ENCODE results near the gene SUMO1.

The SUMO1 gene

DNA sequence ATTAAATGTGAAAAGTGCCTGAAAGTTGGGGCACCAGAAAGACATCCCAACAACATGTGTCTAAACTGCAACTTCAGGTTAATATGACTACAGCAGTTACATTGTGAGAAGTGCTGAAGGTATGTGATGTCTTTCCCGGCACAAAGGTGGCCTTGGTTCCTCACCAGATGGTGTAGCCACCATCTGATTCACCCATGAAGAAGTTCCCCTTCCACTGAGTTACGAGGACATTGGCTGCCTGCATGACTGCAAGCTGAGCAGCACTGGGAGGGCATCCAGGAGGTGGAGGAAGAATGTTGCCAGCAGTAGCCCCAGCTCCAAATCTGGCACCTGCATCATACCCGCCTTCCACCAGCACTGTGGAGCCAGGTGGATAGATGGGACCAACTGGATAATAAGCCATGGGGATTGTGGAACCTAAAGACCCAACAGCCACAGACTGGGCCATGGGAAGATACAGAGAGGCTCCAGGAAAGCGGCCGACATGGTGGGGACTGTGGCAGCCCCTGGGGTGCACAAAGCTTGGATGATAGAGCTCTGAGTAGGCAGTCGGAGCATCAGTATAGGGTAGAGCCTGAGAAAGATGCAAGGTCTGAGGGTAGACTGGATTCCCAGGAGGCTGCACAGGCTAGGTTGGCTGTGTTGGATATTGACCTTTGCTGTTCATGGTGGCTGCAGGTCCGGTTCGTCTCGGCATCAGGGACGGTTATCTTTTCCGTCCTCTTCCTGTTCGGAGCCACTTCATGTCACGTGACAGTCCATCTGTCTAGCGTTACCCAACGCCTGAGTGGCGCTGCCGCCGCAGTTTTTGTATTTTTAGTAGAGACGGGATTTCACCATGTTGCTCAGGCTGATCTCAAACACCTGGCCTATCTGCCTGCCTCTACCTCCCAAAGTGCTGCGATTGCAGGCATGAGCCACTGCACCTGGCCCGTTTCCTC is 36.9 kb downstream of the SUMO1 start:
- DNase-seq (ENCODE audit: low spot score): no peak

DNA sequence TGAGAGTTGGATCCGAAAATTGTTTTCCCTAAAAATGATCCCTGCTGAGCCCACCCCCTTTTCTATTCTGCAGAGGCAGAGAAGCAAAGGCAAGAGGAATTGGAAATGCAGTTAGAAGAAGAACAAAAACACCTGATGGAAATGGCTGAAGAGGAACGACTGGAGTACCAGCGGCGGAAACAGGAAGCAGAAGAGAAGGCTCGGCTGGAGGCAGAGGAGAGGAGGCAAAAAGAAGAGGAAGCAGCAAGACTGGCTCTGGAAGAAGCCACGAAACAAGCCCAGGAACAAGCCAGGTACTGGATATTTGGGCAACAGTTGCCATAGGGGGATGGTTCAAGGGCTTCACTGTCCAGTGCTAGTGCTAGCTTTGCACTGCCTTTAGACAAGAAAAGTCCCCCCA is 41.7 kb downstream of the SUMO1 start:
- DNase-seq (ENCODE audit: low spot score): no peak

- no peak for DNase-seq (ENCODE audit: low spot score)
Measured at GRCh38 chr2:202194418-202194817, 44.0 kb downstream of the SUMO1 start.

DNA sequence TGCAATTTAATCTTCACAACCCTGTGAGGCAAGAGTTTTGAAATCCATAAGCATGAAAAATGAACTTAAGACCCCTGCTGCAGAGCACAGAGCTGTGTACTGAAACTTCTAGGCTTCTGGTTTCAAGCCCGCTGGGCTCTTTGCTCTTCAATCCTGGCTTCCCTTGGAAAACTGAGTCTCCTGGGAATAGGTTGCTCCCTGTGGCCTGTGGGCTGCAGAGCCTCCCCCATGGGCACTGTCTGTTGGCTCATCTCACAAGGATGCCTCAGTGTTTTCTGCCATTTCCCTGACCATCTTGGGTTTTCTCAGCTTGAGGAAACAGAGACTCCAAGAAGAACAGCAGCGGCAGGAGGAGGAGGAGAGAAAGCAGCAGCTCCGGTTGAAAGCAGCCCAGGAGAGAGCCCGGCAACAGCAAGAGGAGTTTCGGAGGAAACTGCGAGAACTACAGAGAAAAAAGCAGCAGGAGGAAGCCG is 44.5 kb downstream of the SUMO1 start:
- no peak for DNase-seq (ENCODE audit: low spot score)

DNA sequence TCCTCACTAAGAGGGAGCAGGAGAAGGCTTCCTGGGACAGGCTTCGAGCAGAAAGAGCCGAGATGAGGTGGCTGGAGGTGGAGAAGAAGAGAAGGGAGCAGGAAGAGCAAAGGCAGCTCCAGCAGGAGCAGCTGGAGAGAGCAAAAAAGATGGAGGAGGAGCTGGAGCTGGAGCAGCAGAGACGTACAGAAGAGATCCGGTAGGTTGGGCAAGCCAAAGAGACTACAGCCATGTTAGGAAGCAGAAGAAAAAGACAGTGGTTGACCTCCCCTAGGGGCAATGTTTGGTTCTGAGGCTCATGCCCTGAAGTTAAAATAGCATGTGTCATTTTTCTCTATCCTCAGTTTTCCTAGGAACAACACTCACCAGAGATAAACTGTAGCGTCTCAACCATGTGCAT is 45.1 kb downstream of the SUMO1 start:
- DNase-seq (ENCODE audit: low spot score): no peak

GRCh38 chr2:202187570-202187969 is 50.8 kb downstream of the SUMO1 start:
- DNase-seq (ENCODE audit: low spot score): no peak

DNA sequence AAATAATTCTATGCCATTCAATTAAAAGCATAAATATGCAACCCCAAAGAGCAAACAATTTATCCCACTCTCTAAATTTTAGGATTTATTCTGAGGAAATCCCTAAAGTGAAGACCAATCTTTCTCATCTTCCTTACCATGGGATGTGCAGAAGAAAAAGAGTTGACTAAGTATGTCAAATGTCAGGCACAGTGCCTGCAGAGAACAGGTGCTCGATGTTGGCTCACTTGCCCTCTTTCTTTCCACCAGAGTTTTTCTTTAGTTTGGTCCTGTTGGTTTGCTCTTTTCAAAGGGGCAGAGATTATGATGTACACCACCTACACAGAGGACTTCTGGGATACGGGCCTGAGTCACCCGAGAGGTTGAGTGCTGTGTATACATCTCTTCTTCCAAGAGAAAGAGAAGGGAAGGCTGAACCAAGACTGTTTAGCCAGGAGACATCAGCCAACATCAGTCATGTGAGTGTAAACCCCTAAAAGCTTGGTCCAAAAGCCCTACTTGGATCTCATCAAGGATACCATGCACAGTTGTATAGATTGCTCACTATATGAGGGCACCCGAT is 51.7 kb downstream of the SUMO1 start:
- no peak for DNase-seq (ENCODE audit: low spot score)

GRCh38 chr2:202185156-202185555 is 53.2 kb downstream of the SUMO1 start:
- no peak for DNase-seq (ENCODE audit: low spot score)

DNA sequence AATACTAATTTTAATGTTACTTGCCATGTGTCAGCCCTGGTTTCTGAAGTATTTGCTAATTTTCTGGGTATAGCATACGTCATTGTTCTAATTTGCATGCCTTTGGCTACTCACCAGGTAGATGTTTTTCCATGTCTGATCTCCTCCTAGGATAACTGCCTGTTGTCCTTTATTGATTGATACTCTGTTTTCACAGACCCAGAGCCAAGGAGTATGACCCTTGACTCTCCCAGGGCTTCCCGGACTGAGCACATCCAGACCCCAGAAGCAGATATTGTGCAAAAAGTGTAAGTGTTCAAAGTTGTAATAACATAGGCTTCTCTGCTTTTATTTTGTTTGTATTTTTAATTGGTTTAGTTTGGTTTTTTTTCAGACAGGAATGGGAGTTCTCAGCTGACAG is 53.8 kb downstream of the SUMO1 start:
- DNase-seq (ENCODE audit: low spot score): no peak

DNA sequence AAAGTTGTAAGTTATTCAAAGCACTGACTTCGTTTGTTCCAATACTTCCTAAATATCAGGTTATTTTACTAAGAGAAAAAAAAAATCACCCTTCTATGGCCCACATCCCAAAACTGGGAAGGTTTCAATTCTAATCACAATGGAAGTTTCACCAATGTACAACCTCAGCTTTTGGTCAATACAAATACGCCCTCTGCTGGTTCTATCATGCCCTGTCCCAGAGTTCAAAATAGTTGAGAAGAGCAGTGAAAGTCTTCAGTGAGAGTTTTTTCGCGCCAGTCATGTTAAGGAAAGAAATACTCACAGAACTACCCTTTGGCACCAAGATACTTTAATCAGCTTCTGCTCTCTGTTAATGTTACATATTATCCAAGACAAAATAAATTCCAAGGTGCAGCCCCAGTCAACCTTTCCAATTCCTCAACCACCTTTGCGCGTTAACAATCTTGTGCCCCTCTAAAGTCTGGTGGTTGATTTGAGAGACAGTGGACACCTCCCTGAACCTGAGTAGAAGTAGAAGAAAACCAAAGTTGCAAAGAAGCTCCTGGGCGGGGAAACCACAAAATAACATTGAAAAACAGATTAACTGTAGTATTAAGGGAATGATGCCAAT is 59.9 kb downstream of the SUMO1 start:
- DNase-seq (ENCODE audit: low spot score): peak; percentile 69

DNA sequence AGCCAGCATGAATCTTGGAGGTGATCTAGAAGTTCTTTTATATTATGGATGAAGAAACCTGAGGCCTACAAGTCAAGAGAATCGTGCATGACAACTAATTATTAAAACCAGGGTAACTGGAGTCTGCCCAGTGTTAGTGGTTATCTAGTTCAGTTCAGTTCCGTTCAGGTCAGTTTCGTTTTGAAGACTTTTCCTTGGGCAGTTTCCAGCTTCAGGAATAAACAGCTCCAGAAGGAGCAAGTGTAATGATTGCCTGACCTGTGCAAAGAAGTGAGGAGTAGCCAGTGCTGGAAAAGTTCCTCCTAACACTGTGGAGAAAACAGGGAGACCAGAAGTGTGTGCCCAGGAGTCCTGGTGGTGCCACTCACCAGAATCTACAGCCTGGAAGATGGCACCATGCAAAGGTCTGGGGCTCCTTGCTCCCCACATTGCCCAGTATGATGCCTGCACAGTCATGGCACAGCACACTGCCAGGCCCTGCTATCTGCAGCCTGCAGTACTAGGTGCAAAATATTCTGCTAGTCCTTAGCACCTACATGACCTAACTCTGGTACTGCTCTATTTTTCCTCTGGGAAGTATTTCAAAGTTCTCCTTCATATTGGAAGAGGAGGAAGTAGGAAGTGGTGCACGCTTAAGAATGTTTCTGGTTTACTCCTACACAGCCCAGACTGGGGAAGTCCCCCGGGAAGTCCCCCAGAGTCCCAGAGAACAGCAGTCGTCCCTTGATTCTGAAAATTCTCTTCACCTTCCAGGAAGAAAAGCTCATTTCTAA is 65.8 kb downstream of the SUMO1 start:
- no peak for DNase-seq (ENCODE audit: low spot score)

GRCh38 chr2:202171241-202171825 is 67.1 kb downstream of the SUMO1 start:
- DNase-seq (ENCODE audit: low spot score): peak; percentile 65

DNA sequence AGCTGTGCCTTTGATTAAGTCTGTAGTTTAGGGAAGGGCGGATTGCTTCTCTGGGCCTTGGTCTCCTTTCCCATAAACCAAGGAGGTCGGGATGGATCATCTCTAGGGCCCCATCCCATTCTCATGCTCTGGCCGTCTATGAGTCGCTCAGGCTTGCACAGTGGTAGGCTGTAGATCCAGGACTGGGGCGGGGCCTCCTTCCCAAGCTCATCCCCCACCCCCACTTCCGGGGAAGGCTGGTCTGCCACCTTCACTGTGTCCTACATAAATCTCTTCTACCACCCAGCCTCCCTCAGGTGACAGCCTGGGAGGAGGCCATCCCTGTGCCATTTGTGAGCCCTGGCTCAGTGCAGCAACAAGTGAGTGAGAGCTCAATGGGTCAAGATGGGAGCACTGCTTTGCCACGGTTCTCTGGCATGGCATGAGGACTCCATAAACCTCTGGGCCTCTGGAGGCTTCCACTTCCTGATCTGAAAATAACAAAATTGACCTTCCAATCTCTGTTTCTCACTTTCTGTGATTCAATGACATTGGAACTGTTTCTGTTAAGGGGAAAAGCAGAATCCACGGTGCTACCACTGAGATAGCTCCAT is 68.5 kb downstream of the SUMO1 start:
- no peak for DNase-seq (ENCODE audit: low spot score)

DNA sequence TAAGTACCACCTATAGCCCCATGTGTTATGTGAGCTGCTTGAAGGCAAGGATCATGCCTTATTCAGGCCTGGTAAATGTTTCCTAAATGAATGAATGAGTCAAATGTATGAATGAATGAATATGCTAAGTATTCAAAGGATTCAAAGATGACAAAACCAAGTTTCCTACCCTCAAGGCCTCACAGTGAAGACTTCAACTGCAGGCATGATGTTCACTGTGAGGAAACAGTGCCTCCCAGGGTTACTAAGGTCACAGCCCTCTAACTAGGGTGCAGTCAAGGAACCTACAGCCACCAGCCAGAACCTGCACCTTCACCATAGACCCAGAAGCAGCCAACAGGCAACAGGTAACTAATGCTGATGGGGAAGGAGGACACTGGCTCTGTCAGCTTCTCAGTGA is 69.3 kb downstream of the SUMO1 start:
- no peak for DNase-seq (ENCODE audit: low spot score)

- no peak for DNase-seq (ENCODE audit: low spot score)
Measured at GRCh38 chr2:202165945-202166344, 72.5 kb downstream of the SUMO1 start.

- no peak for DNase-seq (ENCODE audit: low spot score)
Measured at GRCh38 chr2:202165208-202165607, 73.2 kb downstream of the SUMO1 start.

- DNase-seq (ENCODE audit: low spot score): no peak
Measured at GRCh38 chr2:202164411-202164810, 74.0 kb downstream of the SUMO1 start.

GRCh38 chr2:202161151-202161835 is 77.1 kb downstream of the SUMO1 start:
- no peak for DNase-seq (ENCODE audit: low spot score)

DNA sequence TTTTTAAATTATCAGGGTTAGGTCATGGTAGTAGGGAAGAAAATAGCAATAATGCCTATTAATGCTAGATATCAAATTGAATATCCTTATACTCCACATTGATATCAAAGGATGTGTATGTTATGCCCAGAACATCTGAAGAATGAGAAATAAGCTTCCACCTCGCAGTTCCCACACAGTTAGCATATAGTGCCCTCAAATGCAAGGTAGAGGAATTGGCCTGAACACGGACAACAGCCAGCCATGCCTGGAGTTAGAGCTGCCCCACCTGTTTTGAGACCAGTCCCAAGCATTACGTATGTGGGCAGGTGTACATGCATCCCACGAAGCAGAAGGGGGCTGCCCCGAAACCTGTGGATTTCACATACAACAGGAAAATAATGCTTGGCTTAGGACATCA is 79.6 kb downstream of the SUMO1 start:
- DNase-seq (ENCODE audit: low spot score): no peak

- DNase-seq (ENCODE audit: low spot score): no peak
Measured at GRCh38 chr2:202157211-202157990, 81.0 kb downstream of the SUMO1 start.
